HG03045 (cell line): Measurements from ENCODE around the gene ISG20L2.

Experiments
- ATAC-seq: cut with Tn5 transposase; IDR thresholded peaks from one replicate; pipeline ENCODE4 v1.9.1; 2021; ENCODE audit warnings: mild to moderate bottlenecking, moderate library complexity; ENCODE audit not compliant: unreplicated experiment

Gene ISG20L2

DNA sequence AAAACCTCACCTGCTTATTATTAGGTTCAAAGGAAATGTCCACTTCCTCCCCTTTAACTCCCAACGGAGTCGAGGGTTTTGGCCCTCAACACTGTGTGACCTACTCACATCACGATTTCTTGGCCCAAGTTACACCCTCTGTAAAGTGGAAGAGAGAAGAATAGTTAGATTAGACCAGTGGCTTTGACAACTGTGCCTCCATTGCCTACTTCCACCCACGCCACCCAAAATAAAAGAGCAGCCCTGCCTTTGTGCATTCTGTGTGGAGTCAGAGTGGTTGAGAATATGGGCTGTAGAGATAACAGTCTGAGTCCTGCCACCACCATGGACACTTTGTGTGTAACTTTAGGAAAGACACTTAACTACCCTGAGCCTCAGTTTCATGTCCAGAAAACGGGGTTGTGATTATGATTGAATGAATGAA, 27.0 kb upstream of the ISG20L2 start:
- no peak for ATAC-seq

DNA sequence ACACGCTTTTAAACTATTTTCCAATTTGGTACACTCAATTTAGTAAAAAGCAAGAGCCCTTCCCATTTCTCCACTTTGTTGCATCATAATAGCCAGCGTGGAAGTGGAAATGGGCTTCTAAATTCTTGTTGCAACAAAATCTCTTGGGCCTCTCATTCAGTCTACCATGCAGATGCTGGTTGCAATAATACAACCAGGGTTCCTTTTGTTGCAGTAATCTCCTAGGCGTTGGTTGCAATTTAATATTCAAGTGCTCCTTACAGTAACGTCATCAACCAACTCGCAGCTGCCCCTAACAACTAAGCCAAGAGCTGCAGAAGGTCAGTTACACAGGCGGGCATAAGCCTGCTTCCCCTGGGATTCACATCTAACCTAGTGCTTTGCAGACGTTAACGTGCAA, 25.7 kb upstream of the ISG20L2 start:
- no peak for ATAC-seq

DNA sequence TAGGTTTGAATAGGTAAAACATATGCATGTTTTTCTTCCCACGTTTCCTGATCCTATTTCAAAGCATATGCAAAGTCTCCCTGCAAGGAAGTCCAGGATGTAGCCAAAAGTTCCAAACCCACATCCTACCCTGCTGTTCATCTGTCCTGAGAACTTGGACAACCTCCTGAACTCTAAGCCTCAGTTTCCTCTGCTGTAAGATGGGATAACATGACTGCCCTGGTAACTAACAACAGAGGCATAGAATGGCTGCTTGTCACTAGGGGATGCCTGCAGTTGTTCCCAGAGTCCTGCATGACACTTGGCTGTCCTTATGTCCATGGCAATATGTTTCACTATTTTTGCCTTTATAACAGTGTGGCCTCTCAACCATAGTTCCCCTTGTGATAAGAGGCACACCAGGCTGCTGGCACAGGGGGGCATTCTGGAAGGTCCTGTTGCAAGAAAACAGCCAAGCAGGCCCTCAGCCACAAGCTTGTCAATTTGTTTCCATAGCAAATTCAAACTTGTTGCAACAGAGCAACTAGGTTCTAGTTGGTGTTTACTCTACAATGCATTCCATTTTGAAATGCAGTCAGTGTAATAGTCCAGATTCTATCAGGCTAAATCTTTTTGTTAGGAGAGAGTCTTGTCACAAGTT, 24.4 kb upstream of the ISG20L2 start:
- ATAC-seq: no peak

GRCh38 chr1:156751757-156752481, 23.4 kb upstream of the ISG20L2 start:
- ATAC-seq: peak; percentile 74

- peak; percentile 15 for ATAC-seq
Measured at GRCh38 chr1:156751451-156751756, 22.8 kb upstream of the ISG20L2 start, which contains the start of gene HDGF. Gene HDGF, minus strand, starts transcription at chr1:156751675. Its CDS starts 246 bp downstream, at chr1:156751429.

DNA sequence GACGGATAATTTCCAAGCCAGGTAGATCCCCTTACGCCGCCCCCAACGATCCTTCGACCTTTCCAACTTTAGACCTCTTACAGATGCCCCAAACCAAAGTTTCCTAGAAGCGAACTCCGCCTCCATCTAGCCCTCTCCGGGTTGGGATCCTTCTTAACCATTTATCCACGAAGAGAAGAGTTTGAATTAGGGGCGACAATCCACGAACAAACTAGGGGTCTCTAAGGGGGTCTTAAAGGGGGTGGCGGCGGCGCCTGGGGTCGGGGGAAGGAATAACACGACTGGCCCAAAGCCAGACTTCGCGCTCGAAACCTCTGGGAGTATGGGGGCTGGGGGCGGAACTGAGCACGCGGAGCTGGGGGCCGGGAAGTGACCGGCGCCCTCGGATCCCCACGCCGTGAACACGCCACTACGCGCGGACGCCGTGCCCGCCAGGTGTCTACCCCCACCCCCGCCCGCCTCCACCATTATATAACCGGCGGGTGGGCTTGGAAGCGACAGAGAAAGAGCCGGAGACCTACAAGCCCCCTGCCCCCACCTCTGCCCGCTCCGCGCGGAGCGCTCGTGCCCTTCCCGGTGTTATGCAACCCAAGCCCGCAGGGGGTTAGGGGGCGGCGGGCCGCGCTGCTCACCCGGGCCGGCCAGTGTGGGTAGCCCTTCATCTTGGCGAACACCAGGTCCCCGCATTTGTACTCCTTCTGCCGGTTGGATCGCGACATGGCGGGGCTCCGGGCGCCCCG, 22.3 kb upstream of the ISG20L2 start:
- ATAC-seq: peak; percentile 13

DNA sequence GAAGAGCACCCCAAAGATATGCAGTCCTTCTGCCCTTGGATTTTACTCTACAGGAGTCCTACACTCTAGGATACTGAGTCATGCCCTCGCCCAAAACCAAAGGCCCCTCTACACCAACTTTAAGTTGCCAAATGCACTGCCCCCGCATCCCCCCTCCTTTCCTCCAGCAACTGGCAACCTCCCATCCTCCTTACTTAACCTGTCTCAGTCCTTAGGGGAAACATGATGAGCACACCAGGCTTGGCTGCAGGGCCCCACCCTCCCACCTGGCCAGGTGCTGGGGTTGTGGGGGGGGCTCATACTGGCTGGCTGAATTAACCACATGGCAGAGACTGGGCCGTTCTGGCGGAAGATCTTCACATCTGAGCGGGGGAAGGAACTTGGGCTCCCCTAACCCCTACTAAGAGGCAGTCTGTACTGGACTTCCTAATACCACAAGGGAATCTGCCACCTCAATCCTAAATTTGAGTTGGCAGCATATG, 21.7 kb upstream of the ISG20L2 start:
- no peak for ATAC-seq

- no peak for ATAC-seq
Measured at GRCh38 chr1:156749419-156750118, 21.0 kb upstream of the ISG20L2 start.

DNA sequence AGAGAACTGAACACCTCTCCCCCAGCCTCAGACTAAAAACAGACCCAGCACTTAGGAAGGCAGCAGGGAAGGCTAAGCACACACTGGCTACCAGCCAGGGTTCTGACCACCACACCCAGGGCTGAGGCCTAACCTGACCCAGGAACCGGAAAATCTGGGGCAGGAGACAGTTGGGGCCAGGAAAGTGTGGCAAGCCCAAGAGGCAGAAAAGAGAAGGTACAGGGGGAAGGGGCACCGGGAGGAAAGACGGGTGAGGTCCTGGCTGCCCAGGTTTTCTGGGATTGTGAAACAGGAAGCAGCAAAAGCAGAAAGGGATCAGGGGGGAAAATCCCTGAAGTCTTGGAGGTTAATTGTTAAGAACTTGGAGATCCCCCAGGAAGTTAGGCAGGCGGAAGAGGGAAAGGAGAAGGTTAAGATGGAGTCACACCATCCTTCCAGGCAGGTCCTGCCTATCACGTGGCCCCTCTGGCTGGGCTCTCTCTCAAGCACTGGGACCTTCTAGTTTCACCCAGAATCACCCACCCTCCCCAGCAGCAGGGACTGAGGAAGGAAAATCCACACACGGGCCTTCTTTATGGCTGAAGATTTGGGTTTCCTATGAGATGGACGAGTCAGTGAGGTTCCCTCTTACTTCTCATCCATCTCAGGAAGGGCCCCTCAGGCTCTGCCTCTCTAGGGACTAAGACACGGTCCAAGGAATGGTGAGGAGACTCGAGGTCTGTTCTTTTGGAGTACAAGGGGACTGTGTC, 20.3 kb upstream of the ISG20L2 start:
- no peak for ATAC-seq

- no peak for ATAC-seq
Measured at GRCh38 chr1:156747742-156748669, 19.4 kb upstream of the ISG20L2 start.

DNA sequence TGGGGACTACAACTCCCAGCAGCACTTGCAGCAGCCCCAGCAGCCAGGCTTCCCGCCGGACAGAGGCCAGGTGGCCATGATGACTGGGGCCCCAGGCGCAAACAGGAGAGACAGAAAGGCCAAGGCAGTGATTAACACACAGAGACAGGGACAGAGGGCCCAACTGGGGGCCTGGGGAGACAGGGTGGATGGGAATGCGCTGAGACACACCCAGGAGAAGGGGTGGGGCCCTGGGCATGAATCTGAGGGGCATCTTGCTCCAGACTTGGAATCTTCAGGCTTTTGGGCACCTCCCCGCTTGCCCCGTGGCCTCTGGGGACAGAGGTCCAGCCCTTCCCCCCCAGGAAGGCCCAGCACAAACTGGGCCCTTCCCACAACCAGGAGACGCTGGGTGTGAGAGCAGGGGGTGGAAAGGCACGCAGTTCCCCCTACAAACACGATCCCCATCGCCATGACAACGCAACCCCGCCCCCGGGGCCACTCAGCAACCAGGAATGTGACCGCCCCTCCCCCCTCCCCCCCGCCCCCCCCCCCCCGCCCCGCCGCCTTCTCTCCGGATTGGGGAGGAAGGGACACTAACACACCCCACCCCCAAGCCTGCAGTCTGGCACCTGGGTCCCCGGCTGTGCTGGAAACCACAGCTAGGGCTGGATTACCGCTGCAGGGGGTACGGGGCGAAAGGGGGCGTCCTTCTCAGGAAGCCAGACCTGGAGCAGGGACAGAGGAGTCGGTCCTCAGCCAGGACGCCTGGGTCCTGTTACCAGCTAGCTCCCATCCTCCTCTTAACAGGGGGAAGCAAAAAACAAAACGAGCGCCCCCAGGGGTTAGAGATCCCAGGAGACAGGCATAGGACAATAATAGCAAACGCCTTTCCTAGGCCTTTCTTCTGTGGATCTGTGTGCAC, 18.4 kb upstream of the ISG20L2 start:
- no peak for ATAC-seq

DNA sequence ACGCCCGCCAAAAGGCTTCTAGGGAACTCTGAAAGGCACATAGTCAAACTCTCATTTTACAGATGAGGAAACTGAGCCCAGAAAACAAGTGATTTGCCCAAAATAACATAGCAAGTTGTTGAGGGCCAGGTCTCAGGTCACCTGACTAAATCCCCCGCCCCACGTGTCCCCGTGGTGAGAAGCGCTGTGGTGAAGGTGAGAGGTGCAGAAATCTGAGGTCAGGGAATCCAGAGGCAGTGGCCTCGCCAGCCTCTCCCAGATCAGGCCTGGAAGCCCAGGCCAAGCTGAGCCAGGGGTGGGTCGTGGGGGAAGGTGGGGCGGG, 17.8 kb upstream of the ISG20L2 start:
- no peak for ATAC-seq

DNA sequence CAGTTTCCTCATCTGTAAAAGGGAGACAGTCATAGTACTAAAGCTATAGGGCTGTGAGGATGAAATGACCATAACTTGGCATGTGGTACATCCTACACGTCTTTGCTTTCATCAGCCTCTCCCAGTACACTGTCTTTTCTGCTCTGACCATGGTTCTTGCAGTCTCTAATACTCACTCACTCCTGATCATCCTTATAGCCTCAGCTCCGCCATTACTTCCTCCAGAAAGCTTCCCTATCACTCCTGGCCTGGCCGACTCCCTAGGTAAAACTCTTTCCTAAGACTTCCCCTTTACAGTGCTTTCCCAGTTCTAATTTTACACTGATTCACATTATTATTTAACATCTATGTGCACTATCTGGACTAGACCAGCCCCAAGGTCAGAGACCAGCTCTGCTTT, 17.3 kb upstream of the ISG20L2 start:
- no peak for ATAC-seq

DNA sequence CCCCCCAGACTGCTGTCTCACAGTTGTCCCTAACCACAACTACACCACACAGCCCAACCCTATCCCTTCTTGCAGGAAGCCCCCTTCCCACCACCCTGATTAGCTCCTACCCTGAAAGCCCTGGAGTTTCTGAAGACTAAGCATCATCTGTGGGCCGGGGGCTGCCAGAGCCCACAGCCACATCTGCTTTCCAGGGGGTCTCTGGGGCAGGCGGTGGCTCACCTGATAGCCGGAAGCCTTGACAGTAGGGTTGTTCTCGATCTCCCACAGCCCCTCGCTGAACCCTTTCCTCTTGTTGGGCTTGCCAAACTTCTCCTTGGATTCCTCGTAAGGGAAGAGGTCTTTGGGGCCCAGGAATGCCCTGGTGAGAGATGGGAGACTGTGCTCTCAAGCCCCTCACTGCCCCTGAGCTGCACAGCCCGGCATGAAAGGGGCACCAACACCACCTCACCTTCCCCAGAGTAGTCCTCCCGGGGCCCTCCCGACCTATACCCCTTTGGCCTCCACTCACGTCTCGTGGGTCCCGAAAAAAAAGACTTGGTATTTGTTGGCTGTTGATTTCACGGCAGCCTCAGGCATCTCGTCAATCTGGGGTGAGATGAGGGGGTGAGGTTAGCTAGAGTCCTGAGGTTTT, 16.3 kb upstream of the ISG20L2 start:
- ATAC-seq: no peak

DNA sequence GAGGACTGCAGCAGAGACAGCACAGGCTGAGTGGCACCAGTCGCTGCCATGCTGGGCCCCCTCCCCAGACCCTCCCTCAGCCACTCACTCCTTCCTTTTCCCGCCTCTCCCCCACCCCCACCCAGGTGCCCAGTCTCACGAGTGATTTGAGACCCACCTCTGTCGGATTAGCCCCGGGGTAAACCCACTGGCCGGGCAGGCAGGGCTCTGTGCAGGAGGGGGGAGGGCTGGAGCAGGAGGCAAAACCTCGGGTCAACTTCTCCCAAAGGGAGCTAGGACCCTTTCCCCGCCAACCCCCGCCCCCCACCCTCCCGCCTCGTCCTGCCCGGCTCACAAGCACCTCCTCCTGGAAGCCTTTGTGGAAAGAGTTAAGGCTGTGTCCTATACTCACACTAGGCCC, 15.8 kb upstream of the ISG20L2 start:
- no peak for ATAC-seq

GRCh38 chr1:156743367-156744302, 15.1 kb upstream of the ISG20L2 start:
- no peak for ATAC-seq

DNA sequence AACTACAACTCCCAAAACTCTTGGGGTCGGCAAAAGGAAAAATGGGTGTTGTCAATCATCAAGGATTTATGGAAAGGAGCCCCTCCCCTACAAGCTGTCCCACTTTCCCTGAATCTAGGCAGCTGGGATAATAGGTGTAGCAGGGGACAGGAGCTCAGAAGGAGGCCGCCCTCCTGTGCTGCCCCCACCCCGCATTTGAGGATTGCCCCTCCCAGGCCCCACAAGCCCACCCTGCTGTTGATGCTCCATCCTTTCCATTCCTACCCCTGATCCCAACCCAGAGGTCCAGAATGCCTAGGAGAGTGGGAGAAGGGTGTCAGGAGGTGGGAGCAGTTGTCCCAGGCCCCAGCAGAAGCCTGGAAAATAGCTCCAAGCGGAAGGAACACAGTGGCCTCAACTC, 14.2 kb upstream of the ISG20L2 start:
- ATAC-seq: no peak
